Frontal cortex (tissue), 4 donors: ENCODE measurements around the gene FCF1. TPM values are rescaled to one million over a fixed set of nuclear protein-coding genes. Genes with fewer than 3 reads are reported as not detected.
"Not testable (repeated sequence)": the region's sequence is repeated elsewhere in the genome, so short reads cannot be mapped to it uniquely, and the experiment has no call there.

Experiments used
- DNase-seq, 2 donors: peaks; one replicate each; pipeline ENCODE4 v3.0.0; 2012; ENCODE audit warnings: low spot score in 2 of 2
- FAIRE-seq: peaks from 2 replicates; lab custom pipeline; 2012; peaks lifted over from hg19 to GRCh38; lab: Jason Lieb, UNC
- small RNA-seq: library from RNA; depleted of rRNA; stranded (forward); fragments of <200 nt; gene quantifications from one replicate; pipeline ENCODE3, GENCODE V24; 2014
- total RNA-seq: library from RNA; depleted of rRNA; stranded (reverse); fragments of >200 nt; gene quantifications from one replicate; pipeline ENCODE4 v1.2.3, GENCODE V29; 2014
- donor health status: control.
- donor health status: control.
- donor health status: control.

The FCF1 gene
- total RNA-seq, 1 donor from 2014 or later: 21.2 TPM

GRCh38 chr14:74758505-74758904, 45.6 kb downstream of the FCF1 start:
- not testable (repeated sequence) for DNase-seq, FAIRE-seq

- peak; percentile 91 to 93 for DNase-seq
- FAIRE-seq: peak; percentile 21
Measured at GRCh38 chr14:74762917-74763802, 50.2 kb downstream of the FCF1 start, which contains the start of gene YLPM1. Gene YLPM1, plus strand, starts transcription at chr14:74763316. Its CDS starts 174 bp downstream, at chr14:74763490.

GRCh38 chr14:74763803-74764531, 51.0 kb downstream of the FCF1 start:
- no peak for DNase-seq
- no peak for FAIRE-seq

DNA sequence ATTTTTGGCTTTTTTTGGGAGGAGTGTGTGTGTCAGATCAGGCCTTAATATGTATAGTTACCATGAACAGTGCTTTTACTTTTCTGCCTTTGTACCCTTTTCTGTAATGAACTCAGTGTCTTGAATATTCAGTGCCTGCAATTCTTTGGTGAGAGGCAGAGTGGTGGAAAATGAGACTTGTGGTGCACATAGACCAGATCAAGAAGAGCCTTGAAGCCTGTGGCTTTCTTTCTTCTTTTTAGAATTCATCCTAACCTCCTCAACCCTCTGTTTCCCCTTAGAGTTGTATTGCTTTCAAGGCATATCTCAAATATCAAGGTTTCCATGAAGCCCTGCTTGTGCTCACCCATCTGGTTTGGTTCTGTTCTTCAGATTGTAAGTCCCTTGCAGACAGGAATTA, 52.8 kb downstream of the FCF1 start:
- DNase-seq: no peak
- FAIRE-seq: no peak

- no peak for FAIRE-seq
- DNase-seq: no peak
Measured at GRCh38 chr14:74771399-74771798, 58.5 kb downstream of the FCF1 start.

- DNase-seq (no peak), FAIRE-seq (no peak)
Measured at GRCh38 chr14:74784634-74785033, 71.7 kb downstream of the FCF1 start.

- DNase-seq: no peak
- no peak for FAIRE-seq
Measured at GRCh38 chr14:74785056-74785613, 72.2 kb downstream of the FCF1 start.

DNA sequence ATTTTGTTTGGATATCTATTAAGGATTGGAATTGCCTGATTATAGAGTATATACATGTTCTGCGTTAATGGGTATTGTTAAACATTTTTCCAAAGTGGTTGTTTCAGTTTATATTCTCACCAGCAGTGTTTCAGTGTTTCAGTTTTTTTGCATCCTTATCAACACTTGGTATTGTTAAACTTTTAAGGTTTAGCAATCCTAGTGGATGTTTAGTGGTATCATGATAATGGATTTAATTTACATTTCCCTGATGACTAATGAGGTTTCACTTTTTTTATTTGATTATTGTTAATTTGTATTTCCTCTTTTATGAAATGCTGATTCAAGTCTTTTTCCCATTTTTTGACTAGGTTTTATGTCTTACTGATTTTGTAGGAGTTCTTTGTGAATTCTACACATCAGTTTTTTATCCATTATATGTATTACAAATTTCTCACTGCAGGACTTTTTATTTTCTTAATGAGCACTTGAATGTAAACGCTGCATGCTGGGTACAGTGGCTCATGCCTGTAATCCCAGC, 73.9 kb downstream of the FCF1 start:
- FAIRE-seq: no peak
- DNase-seq: no peak

Small RNA genes lying within 50 kb of the gene (small RNA-seq; reads per million reads assigned to genes)
- gene RF00409: not detected

Other genes with a start within 250 kb of the FCF1 start
- 17.9 TPM for gene NPC2, start 219.8 kb upstream of the FCF1 start, total RNA-seq
- 17.1 TPM for gene ISCA2, start 219.4 kb upstream of the FCF1 start, total RNA-seq
- 1.2 TPM for gene LTBP2, start 100.9 kb upstream of the FCF1 start, total RNA-seq
- 39.5 TPM for gene AREL1, start 64 bp upstream of the FCF1 start, total RNA-seq
- 62.0 TPM for gene YLPM1, start 50.2 kb downstream of the FCF1 start, total RNA-seq
- not detected for gene PROX2, start 163.0 kb downstream of the FCF1 start, total RNA-seq
- gene DLST, start 168.8 kb downstream of the FCF1 start, total RNA-seq: 28.5 TPM
- gene RPS6KL1, start 210.1 kb downstream of the FCF1 start, total RNA-seq: 23.6 TPM
- 2.9 TPM for gene PGF, start 242.5 kb downstream of the FCF1 start, total RNA-seq